SK-N-SH (cell line): ENCODE data around the gene CFAP52. TPM values are rescaled to one million over a fixed set of nuclear protein-coding genes. Genes with fewer than 3 reads are reported as not detected.
A peak's percentile ranks its signal among the peaks of the same experiment; 100 is the strongest.

Experiments
- CTCF ChIA-PET: fragments of 300-600, 350-600 bp; formaldehyde crosslinking; extraction: SDS; loops from one replicate; lab custom pipeline; 2021; lab: Yijun Ruan, JAX
- POLR2A ChIA-PET: fragments of 350-600 bp; sonication (Branson Sonifier 250); formaldehyde crosslinking; extraction: SDS; loops from one replicate; lab custom pipeline; 2020; ENCODE audit warnings: antibody characterized with exemption, inconsistent platforms; lab: Yijun Ruan, JAX
- DNase-seq: peaks from one replicate; pipeline ENCODE4 v3.0.0; 2012
- H2AFZ ChIP-seq: fragments of 200-600 bp; sonication (generic); 2 replicates; pipeline ENCODE4 v1.8.1; 2016; ENCODE audit warnings: antibody characterized with exemption, mild to moderate bottlenecking, low read depth
- H3F3A ChIP-seq: fragments of 200-600 bp; sonication (generic); replicated peaks from 2 replicates; pipeline ENCODE3; 2016; ENCODE audit warnings: antibody characterized with exemption, mild to moderate bottlenecking; ENCODE audit not compliant: insufficient read depth
- H3K27ac ChIP-seq, 2 experiments: fragments of 200-500 bp in 1 of 2; fragments of 200-600 bp in 1 of 2; sonication (Bioruptor generic) in 1 of 2; sonication (generic), shearing (Covaris generic) in 1 of 2; 2 replicates each; pipeline versions ENCODE4 v1.5.1 to v1.6.1; 2014 to 2016; ENCODE audit warnings: low read depth in 2 of 2, inconsistent platforms in 1 of 2, low read length in 1 of 2, mild to moderate bottlenecking in 1 of 2, mixed read lengths in 1 of 2
- H3K27me3 ChIP-seq: fragments of 200-600 bp; sonication (generic), shearing (Covaris generic); 2 replicates; pipeline ENCODE4 v1.6.1; 2016; ENCODE audit warnings: mixed run types; ENCODE audit not compliant: insufficient read depth
- H3K36me3 ChIP-seq, 2 experiments: fragments of 200-500 bp in 1 of 2; fragments of 200-600 bp in 1 of 2; sonication (Bioruptor generic) in 1 of 2; sonication (generic) in 1 of 2; replicated peaks in 1 of 2; 2 replicates each; pipeline versions ENCODE3 to v1.5.1; 2014 to 2016; ENCODE audit warnings: low read length in 1 of 2, mild to moderate bottlenecking in 1 of 2; ENCODE audit not compliant: insufficient read depth in 2 of 2, control insufficient read depth in 1 of 2
- H3K4me1 ChIP-seq, 2 experiments: fragments of 200-500 bp in 1 of 2; fragments of 200-600 bp in 1 of 2; sonication (Bioruptor generic) in 1 of 2; sonication (generic), shearing (Covaris generic) in 1 of 2; 2 replicates each; pipeline versions ENCODE4 v1.5.1 to v1.6.1; 2014 to 2016; ENCODE audit warnings: low read depth in 1 of 2, low read length in 1 of 2, mixed run types in 1 of 2; ENCODE audit not compliant: insufficient read depth in 2 of 2, control insufficient read depth in 1 of 2
- H3K4me2 ChIP-seq: fragments of 200-600 bp; sonication (generic), shearing (Covaris generic); 2 replicates; pipeline ENCODE4 v1.6.1; 2017; ENCODE audit warnings: mixed run types
- H3K4me3 ChIP-seq, 2 experiments: fragments of 200-500 bp in 1 of 2; fragments of 200-600 bp in 1 of 2; sonication (Bioruptor generic) in 1 of 2; sonication (generic), shearing (Covaris generic) in 1 of 2; 2 replicates each; pipeline versions ENCODE4 v1.5.1 to v1.8.1; 2014 to 2016; ENCODE audit warnings: low read depth in 2 of 2, inconsistent platforms in 1 of 2, low read length in 1 of 2, mild to moderate bottlenecking in 1 of 2, mixed read lengths in 1 of 2, moderate library complexity in 1 of 2
- H3K79me2 ChIP-seq: fragments of 200-600 bp; sonication (generic); 2 replicates; pipeline ENCODE4 v1.8.1; 2017; ENCODE audit warnings: mild to moderate bottlenecking; ENCODE audit not compliant: insufficient read depth
- H3K9ac ChIP-seq: fragments of 200-600 bp; sonication (generic); 2 replicates; pipeline ENCODE4 v1.6.1; 2017; ENCODE audit warnings: mixed run types
- H3K9me2 ChIP-seq: fragments of 200-600 bp; sonication (generic); 2 replicates; pipeline ENCODE4 v1.6.1; 2017; ENCODE audit warnings: mixed run types
- H3K9me3 ChIP-seq: fragments of 200-600 bp; sonication (generic); 2 replicates; pipeline ENCODE4 v1.6.1; 2017; ENCODE audit warnings: mixed run types, mild to moderate bottlenecking, moderate library complexity
- H4K20me1 ChIP-seq: fragments of 200-600 bp; sonication (generic); 2 replicates; pipeline ENCODE4 v1.6.1; 2017; ENCODE audit warnings: mild to moderate bottlenecking, mixed run types; ENCODE audit not compliant: insufficient read depth
- CHD2 ChIP-seq: fragments of 150-350 bp; IDR thresholded peaks from 2 replicates; pipeline ENCODE4 v1.6.1; 2018; ENCODE audit warnings: low read length; ENCODE audit not compliant: partially characterized antibody
- CTCF ChIP-seq: fragments of 200-600 bp; sonication (generic); IDR thresholded peaks from 2 replicates; pipeline ENCODE4 v1.6.1; 2017; ENCODE audit warnings: antibody characterized with exemption, mild to moderate bottlenecking, moderate library complexity
- EZH2phosphoT487 ChIP-seq: fragments of 200-600 bp; sonication (generic); IDR thresholded peaks from 2 replicates; pipeline ENCODE4 v1.6.1; 2017; ENCODE audit warnings: low read depth, mixed run types, mild to moderate bottlenecking, antibody characterized with exemption, moderate library complexity, borderline replicate concordance
- FOSL2 ChIP-seq: IDR thresholded peaks from 2 replicates; pipeline ENCODE4 v1.4.0; 2012; ENCODE audit warnings: low read depth, mild to moderate bottlenecking, moderate library complexity, borderline replicate concordance
- GABPA ChIP-seq: IDR thresholded peaks from 2 replicates; pipeline ENCODE4 v1.4.0; 2012; ENCODE audit warnings: low read depth, mild to moderate bottlenecking
- JUND ChIP-seq: IDR thresholded peaks from 2 replicates; pipeline ENCODE4 v1.4.0; 2012
- MAX ChIP-seq: IDR thresholded peaks from 2 replicates; pipeline ENCODE4 v1.4.0; 2012; ENCODE audit warnings: low read depth
- NFIC ChIP-seq: IDR thresholded peaks from 2 replicates; pipeline ENCODE4 v1.4.0; 2012; ENCODE audit warnings: borderline replicate concordance
- NRF1 ChIP-seq: IDR thresholded peaks from 2 replicates; pipeline ENCODE4 v1.6.1; 2012; ENCODE audit warnings: low read depth, mild to moderate bottlenecking, low read length
- PBX3 ChIP-seq: IDR thresholded peaks from 2 replicates; pipeline ENCODE4; 2012
- REST ChIP-seq: IDR thresholded peaks from 2 replicates; pipeline ENCODE4 v1.6.1; 2012; ENCODE audit warnings: mild to moderate bottlenecking, low read depth, low read length, moderate library complexity
- RFX5 ChIP-seq: IDR thresholded peaks from 2 replicates; pipeline ENCODE4 v1.6.1; 2012; ENCODE audit warnings: mild to moderate bottlenecking, improper control_type of control experiment, low read length
- TCF12 ChIP-seq: IDR thresholded peaks from 2 replicates; pipeline ENCODE4 v1.4.0; 2012
- USF1 ChIP-seq: IDR thresholded peaks from 2 replicates; pipeline ENCODE4 v1.4.0; 2012; ENCODE audit warnings: low read depth, borderline replicate concordance
- WGBS: methylation state at CpG from one replicate; pipeline ENCODE4 v1.1.6; 2017; ENCODE audit warnings: low lambda C conversion rate; 5-methylcytosine and 5-hydroxymethylcytosine counted together
- polyA plus RNA-seq, 3 experiments: library from polyadenylated mRNA; depleted of rRNA; stranded (reverse); fragments of >200 nt; gene quantifications; 2 replicates each; pipeline ENCODE4 v1.2.3, GENCODE V29; 2012

CFAP52 gene
- polyA plus RNA-seq, 1 of the 3 experiments (the other 2 are of a cell fraction), result 0.26 TPM

- Histone ChIP-seq H3K9me3 (no peaks in the 10 kb centered on the region), H3K4me1 (no peaks in the 10 kb centered on the region), H3F3A (no peaks in the 10 kb centered on the region), H4K20me1 (no peaks in the 10 kb centered on the region), H3K27ac (no peak overlapping the region), H3K27me3 (peaks cover 16% of the 10 kb centered on the region), H2AFZ (no peak overlapping the region), H3K9me2 (no peaks in the 10 kb centered on the region), H3K79me2 (no peaks in the 10 kb centered on the region), H3K4me3 (no peak overlapping the region), H3K36me3 (no peaks in the 10 kb centered on the region), H3K4me2 (no peak overlapping the region), H3K9ac (no peak overlapping the region)
- WGBS, result 26% methylated on average over 4 of the region's 4 CpGs
- TF ChIP-seq CHD2 (no peak), JUND (no peak), CTCF (peak; percentile 26), NFIC (no peak)
- ChIA-PET CTCF (interaction anchor here (1.1 to 1.5 kb wide), 2 partner anchors 11 to 99 kb away, joined by 3 to 10 read pairs; no protein-coding TSS in a partner anchor), POLR2A (no interaction called here)
- no peak for DNase-seq
Observed at GRCh38 chr17:9676084-9676483, 99.6 kb downstream of the CFAP52 start.

GRCh38 chr17:9676820-9677310 is 100.4 kb downstream of the CFAP52 start:
- H3K27me3 ChIP-seq, result peaks cover 16% of the 10 kb centered on the region
- no peaks in the 10 kb centered on the region for H4K20me1 ChIP-seq
- no peaks in the 10 kb centered on the region for H3F3A ChIP-seq
- H3K4me1 ChIP-seq, result no peaks in the 10 kb centered on the region
- no peak for DNase-seq
- H3K27ac ChIP-seq, result no peak overlapping the region
- CTCF ChIA-PET, result no interaction called here
- no peak overlapping the region for H3K4me3 ChIP-seq
- TF ChIP-seq RFX5, result no peak
- 0 out of 2 replicates have a peak, but pooled peaks have one; percentile 12 for TF ChIP-seq FOSL2
- POLR2A ChIA-PET, result interaction anchor here (0.6 kb wide), 1 partner anchor 358 kb away, joined by 3 read pairs; no protein-coding TSS in a partner anchor
- H3K4me2 ChIP-seq, result no peak overlapping the region
- no peak overlapping the region for H2AFZ ChIP-seq
- H3K79me2 ChIP-seq, result no peaks in the 10 kb centered on the region
- H3K9me3 ChIP-seq, result no peaks in the 10 kb centered on the region
- no peak overlapping the region for H3K9ac ChIP-seq
- no peaks in the 10 kb centered on the region for H3K9me2 ChIP-seq
- H3K36me3 ChIP-seq, result no peaks in the 10 kb centered on the region
- 25% methylated on average over 4 of the region's 4 CpGs for WGBS

GRCh38 chr17:9677411-9677810 is 101.0 kb downstream of the CFAP52 start:
- Histone ChIP-seq H3K9me2 (no peaks in the 10 kb centered on the region), H3K27me3 (peaks cover 13% of the 10 kb centered on the region), H3K4me3 (no peak overlapping the region), H3F3A (no peaks in the 10 kb centered on the region), H3K9me3 (no peaks in the 10 kb centered on the region), H2AFZ (no peak overlapping the region), H3K27ac (no peak overlapping the region), H3K36me3 (no peaks in the 10 kb centered on the region), H4K20me1 (no peaks in the 10 kb centered on the region), H3K79me2 (no peaks in the 10 kb centered on the region), H3K4me2 (no peak overlapping the region), H3K9ac (no peak overlapping the region), H3K4me1 (no peaks in the 10 kb centered on the region)
- DNase-seq, result no peak
- 31% methylated on average over 7 of the region's 7 CpGs for WGBS
- ChIA-PET POLR2A (no interaction called here), CTCF (no interaction called here)
- TF ChIP-seq USF1, result no peak
- no peak for TF ChIP-seq MAX
- no peak for TF ChIP-seq TCF12
- TF ChIP-seq JUND, result no peak
- TF ChIP-seq FOSL2, result no peak
- no peak for TF ChIP-seq EZH2phosphoT487
- no peak for TF ChIP-seq RFX5
- no peak for TF ChIP-seq NRF1
- no peak for TF ChIP-seq PBX3
- TF ChIP-seq CHD2, result no peak
- TF ChIP-seq GABPA, result no peak
- TF ChIP-seq REST, result no peak
